ENCODE results near the gene LMCD1.

DNA sequence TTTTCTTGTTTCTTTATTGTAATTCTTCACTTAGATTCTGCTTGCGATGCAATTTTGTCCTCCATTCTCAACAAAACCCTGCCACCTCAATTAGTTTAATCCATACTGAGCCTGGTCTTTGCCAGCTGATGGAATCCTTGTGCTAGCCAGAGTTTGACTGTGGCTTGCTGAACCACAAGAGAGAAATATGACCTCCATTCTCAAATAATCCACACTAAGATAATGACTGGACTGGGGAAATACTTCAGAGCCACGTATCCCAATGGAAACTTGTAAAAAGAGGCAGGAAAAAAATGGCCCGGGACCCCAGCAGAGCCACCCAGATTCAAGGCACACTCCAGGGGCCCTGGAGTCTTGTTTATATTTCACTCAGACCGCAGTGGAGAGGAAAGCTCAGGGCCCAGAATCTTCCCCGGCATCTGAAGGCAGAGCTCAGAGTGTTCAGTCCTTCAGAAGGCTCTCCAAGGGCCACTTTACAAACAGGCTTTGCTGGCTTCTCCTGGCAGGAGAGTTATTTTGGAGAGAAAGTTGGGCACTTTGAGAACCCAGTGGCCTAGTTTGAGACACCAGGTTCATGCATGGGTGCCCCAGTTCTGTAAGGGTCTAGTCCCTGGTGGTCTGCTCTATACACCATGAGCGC is 80.3 kb downstream of the LMCD1 start:
- TF ChIP-seq, protein P1, sequence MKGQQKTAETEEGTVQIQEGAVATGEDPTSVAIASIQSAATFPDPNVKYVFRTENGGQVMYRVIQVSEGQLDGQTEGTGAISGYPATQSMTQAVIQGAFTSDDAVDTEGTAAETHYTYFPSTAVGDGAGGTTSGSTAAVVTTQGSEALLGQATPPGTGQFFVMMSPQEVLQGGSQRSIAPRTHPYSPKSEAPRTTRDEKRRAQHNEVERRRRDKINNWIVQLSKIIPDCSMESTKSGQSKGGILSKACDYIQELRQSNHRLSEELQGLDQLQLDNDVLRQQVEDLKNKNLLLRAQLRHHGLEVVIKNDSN (IDR thresholded peaks at IDR 0.05; ENCODE audit: borderline replicate concordance, low read depth), result no peak
- TF ChIP-seq, protein P2, sequence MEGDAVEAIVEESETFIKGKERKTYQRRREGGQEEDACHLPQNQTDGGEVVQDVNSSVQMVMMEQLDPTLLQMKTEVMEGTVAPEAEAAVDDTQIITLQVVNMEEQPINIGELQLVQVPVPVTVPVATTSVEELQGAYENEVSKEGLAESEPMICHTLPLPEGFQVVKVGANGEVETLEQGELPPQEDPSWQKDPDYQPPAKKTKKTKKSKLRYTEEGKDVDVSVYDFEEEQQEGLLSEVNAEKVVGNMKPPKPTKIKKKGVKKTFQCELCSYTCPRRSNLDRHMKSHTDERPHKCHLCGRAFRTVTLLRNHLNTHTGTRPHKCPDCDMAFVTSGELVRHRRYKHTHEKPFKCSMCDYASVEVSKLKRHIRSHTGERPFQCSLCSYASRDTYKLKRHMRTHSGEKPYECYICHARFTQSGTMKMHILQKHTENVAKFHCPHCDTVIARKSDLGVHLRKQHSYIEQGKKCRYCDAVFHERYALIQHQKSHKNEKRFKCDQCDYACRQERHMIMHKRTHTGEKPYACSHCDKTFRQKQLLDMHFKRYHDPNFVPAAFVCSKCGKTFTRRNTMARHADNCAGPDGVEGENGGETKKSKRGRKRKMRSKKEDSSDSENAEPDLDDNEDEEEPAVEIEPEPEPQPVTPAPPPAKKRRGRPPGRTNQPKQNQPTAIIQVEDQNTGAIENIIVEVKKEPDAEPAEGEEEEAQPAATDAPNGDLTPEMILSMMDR (IDR thresholded peaks at IDR 0.05), result no peak
- no peak for TF ChIP-seq FOXM1 (IDR thresholded peaks at IDR 0.05; ENCODE audit: low read depth)
- TF ChIP-seq, protein P3, sequence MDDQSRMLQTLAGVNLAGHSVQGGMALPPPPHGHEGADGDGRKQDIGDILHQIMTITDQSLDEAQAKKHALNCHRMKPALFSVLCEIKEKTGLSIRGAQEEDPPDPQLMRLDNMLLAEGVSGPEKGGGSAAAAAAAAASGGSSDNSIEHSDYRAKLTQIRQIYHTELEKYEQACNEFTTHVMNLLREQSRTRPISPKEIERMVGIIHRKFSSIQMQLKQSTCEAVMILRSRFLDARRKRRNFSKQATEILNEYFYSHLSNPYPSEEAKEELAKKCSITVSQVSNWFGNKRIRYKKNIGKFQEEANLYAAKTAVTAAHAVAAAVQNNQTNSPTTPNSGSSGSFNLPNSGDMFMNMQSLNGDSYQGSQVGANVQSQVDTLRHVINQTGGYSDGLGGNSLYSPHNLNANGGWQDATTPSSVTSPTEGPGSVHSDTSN (IDR thresholded peaks at IDR 0.05), result no peak
